ENCODE data around the gene FTO.

FTO gene

DNA sequence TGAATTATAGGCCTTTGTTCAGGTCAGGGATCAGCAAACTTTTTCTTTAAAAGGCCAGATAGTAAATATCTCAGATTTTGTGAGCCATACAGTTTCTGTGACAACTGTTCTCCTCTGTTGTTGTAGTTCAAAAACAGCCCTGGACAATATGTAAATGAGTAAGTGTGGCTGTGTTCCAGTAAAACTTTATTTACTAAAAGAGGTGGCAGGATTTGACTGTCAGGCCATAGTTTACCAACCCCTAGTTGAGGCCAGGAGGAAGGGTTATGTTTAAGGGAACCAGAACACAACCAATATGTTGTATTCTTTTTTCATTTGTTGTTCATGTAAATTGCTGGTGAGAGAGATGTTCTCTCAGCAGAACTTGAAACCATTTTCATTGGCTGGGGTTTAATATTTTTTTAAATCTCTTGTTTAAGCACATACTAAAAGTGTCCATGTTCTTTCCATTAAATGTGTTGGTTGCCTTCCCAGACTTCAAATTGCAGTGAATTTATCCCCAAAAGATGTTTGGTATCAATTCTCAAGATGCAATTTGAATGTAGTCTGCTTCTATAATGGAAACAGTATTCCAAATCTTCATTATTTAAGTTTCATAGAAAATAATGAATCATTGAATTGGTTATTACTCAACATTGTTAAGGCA is 260.3 kb downstream of the FTO start:
- no peaks in the 10 kb centered on the region for H3K4me1 Mint-ChIP-seq
- no peak overlapping the region for H3K27ac Mint-ChIP-seq
- H3K4me3 Mint-ChIP-seq: no peak overlapping the region
- no peaks in the 10 kb centered on the region for H3K9me3 Mint-ChIP-seq
- H3K36me3 Mint-ChIP-seq: peaks cover 4% of the 10 kb centered on the region
- no peaks in the 10 kb centered on the region for H3K27me3 Mint-ChIP-seq

DNA sequence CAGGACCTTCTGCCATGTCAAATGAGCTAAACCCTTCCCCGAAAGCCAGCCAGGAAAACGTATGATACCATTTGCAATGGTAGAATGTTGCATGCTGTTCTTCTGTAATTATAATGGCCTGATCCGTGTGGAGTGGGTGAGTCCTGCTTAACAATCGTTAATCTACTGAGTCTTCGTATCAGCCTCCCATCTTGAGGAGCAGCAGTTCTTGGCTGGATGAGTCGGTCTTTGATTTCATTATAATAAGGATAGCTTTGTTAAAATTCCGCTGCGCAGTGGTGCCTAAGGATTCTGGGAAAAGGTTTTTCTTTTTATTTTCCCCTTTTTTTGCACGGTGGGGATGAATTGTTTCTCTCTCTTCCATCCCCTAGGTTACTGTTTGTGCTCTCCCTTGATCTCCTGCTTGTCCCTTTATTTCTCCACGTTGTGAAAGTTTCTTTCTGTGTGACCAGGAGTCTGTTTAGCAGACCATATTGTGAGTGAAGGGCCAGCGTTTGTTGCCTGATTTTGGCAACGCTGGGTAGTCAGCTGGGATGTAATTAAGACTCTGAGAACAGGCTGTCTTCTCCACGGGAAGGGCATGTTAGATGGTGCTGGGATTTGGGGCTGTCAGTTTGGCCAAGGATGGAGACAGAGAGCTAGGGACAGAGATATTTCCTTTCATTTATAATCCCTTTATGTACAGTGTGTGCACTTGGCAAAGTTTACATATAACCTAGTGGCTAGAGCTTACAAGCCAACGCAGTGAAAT is 263.0 kb downstream of the FTO start:
- Mint-ChIP-seq H3K27ac (no peak overlapping the region), H3K9me3 (no peaks in the 10 kb centered on the region), H3K36me3 (peaks cover 4% of the 10 kb centered on the region)

DNA sequence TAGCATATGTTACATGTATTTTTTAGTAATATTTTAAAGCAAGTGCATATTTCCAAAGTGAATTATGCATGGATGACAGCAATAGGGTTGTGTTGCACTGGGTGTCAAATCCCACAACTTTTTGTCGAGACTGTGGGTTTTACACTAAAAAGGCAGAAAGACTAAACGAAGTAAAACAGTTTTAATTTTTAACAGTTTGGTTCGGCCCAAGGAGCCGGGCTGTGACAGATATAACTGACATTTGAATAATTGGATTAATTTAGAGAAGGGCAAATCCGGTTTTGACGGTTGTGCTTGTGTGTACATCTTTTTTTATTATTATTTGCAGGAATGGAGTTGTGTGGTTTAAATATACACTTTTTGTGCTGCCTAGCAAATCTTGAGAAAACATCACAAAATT is 263.6 kb downstream of the FTO start:
- H3K27me3 Mint-ChIP-seq: no peaks in the 10 kb centered on the region
- no peak overlapping the region for H3K4me3 Mint-ChIP-seq
- no peaks in the 10 kb centered on the region for H3K9me3 Mint-ChIP-seq
- H3K36me3 Mint-ChIP-seq: peaks cover 4% of the 10 kb centered on the region
- no peak overlapping the region for H3K27ac Mint-ChIP-seq
- no peaks in the 10 kb centered on the region for H3K4me1 Mint-ChIP-seq

More for the DNA sequence above, 263.0 kb downstream of the FTO start:
- no peaks in the 10 kb centered on the region for H3K27me3 Mint-ChIP-seq
- H3K4me3 Mint-ChIP-seq: no peak overlapping the region
- H3K4me1 Mint-ChIP-seq: no peaks in the 10 kb centered on the region

DNA sequence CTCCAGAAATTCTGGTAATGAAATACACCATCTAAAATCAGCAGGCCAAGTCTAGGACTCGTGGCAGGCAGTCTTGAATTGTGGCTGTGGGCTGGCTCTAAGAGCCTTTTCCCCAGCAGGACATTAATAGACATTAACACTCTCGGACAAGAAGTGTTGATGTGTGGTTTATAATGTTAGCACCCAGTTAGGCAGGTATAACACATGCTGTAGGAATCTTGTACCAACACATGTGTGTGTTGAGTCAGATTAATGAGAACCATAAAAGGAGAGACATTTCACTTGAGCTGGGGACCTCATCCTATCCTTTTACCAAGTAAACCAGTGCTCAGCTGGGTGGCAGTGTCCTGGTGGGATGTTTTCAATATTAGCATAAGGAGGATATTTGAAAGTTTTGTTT is 264.5 kb downstream of the FTO start:
- Mint-ChIP-seq H3K27ac (no peak overlapping the region), H3K9me3 (no peaks in the 10 kb centered on the region), H3K4me3 (no peak overlapping the region), H3K4me1 (no peaks in the 10 kb centered on the region), H3K27me3 (no peaks in the 10 kb centered on the region), H3K36me3 (peaks cover 4% of the 10 kb centered on the region)

DNA sequence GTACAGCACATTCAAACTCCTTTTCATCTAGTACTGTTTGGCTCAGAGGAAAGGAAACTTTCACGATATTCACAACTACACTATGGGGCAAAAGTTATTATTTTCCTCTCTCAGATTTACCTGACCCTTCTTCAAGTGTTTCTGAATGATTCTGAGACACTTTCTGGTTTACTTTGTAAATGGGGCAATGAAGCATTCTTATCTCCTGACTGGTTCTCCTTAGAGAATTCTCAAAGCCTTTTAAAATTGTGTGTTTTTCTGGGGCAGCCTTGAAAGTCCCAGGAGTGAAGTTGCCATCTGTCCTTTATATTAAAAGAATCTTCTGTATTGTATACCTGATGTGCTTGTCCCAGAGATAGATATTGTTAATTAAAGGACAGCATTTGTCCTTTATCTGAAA is 264.9 kb downstream of the FTO start:
- Mint-ChIP-seq H3K36me3 (peaks cover 4% of the 10 kb centered on the region), H3K27me3 (no peaks in the 10 kb centered on the region), H3K4me1 (no peaks in the 10 kb centered on the region), H3K4me3 (no peak overlapping the region), H3K27ac (no peak overlapping the region), H3K9me3 (no peaks in the 10 kb centered on the region)

DNA sequence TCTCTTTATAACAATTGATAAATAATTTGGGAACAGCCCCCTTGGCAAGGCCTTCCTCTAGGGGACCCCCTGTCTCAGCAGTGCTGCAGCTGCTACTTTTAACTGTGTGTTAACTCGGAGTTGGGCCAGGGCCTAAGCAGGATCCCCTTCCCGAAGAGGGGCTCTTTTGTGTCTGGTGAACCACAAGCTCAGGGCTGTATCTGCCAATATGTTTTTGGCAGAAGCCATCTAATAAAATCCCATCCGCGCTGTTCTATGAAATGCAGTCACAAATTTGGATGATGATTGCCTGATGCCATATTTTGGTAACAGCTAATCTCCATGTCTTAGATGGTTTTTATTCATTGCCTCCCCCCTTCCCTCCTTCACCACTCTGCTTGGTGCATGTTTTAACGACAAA is 267.7 kb downstream of the FTO start:
- Mint-ChIP-seq H3K4me1 (no peaks in the 10 kb centered on the region), H3K4me3 (no peak overlapping the region), H3K27me3 (no peaks in the 10 kb centered on the region), H3K36me3 (peaks cover 2% of the 10 kb centered on the region), H3K27ac (no peak overlapping the region), H3K9me3 (no peaks in the 10 kb centered on the region)

DNA sequence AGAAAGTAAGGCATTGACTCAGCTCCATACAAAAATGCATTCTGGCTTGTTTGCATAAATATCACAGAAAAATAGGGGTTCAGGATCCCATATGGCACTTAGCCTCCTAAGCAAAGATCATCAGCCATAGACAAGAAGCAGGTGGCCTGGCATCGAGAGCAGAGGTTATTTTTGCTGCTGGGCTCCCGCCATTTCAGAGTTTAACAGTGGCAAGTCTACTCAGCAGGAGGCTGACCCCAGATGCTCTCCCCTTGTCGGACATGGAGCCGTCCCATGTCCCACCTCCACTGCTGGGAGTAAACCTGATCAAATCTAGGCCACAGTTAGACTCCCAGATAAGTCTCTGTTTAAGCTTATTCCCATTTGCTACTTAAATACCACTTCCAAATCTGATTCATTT is 269.1 kb downstream of the FTO start:
- Mint-ChIP-seq H3K27ac (no peak overlapping the region), H3K27me3 (no peaks in the 10 kb centered on the region), H3K4me1 (no peaks in the 10 kb centered on the region), H3K9me3 (no peaks in the 10 kb centered on the region), H3K4me3 (no peak overlapping the region), H3K36me3 (no peaks in the 10 kb centered on the region)

DNA sequence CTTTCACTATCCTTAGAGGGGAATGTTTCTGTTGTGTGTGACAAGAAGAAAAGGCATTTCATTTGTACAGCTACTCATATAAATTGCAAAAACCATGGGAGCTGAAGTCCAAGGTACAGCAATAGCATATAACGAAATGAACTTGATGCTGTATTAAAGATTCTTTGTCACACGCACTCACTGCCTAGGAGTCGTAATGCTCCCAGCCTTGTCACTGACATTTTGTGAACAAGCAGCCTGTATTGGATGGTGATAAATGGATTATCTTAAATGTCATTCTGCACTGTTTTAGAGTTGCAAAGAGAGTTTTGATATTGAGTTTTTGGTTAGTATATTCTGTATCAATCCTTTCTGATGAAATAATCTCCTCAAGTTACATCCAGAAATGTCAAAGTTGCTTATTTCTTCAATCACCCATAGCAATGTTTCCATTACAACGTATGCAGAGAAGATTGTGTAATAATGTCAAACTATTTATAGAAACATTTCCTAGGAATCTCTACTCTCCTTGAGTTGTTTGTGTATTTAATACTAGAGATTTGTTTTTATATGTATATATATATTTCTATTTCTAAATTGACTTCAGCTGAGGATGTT is 270.6 kb downstream of the FTO start:
- Mint-ChIP-seq H3K4me3 (no peak overlapping the region), H3K27me3 (no peaks in the 10 kb centered on the region), H3K9me3 (no peaks in the 10 kb centered on the region), H3K4me1 (no peaks in the 10 kb centered on the region), H3K36me3 (no peaks in the 10 kb centered on the region), H3K27ac (no peak overlapping the region)

DNA sequence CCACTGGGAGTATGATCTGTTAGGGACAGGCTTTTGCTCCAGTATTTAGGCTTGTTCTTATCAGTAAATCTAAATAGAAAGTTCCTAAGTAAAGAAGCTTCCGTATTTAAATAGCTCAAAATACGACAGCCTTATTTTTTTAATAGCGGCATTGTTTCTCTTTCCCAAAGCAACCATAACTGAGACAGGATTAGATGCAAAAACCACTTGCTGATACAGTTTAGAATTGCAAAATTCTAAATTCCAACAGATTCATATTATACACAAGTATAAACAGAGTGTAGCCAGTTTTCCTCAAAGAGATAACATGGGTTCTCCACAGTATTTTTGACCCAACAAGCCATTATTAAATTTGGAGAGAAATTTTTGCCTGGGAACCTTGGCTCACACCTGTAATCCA is 276.7 kb downstream of the FTO start:
- Mint-ChIP-seq H3K9me3 (no peaks in the 10 kb centered on the region), H3K4me3 (no peak overlapping the region), H3K4me1 (no peaks in the 10 kb centered on the region), H3K36me3 (peaks cover 5% of the 10 kb centered on the region), H3K27ac (no peak overlapping the region), H3K27me3 (no peaks in the 10 kb centered on the region)

DNA sequence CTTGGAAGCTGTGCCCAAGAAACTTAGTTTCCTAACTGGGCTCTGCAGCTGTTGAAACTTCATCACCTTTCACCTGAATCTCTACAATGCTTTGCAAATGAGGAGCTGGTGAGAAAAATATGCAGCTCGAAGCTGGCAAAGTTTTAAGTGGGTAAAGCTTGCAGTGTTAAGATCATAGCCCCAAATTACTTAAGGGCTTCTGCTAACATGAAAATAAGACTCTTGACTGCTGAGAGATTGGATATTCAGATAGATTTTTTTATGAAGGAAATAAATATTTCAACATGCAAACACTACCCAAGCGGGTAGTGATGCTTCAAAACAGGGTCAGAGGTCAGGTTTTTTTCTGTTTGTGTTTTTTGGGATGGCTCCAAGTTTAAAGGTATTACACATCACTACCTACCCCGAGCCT is 278.7 kb downstream of the FTO start:
- Mint-ChIP-seq H3K27ac (no peak overlapping the region), H3K36me3 (peaks cover 7% of the 10 kb centered on the region), H3K4me1 (no peaks in the 10 kb centered on the region), H3K4me3 (no peak overlapping the region), H3K9me3 (no peaks in the 10 kb centered on the region), H3K27me3 (no peaks in the 10 kb centered on the region)

DNA sequence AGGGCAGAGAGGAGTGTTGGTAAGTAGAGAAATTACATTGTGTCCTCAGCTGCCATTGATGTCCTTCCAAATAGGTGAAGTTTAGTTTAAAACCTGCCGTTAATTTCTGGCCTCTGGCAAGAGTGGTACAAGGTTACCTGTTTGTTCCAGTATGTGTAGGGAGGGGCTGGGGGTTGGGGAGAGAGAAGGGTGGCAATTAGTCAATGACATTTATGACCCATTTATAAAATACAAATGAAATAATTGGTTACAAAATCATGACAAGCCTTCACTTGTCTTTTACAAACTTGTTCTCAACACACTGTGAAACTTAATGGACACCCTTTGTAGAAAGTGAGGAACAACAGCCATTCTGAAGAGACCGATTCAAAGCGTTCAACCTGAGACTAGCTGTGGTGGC is 281.0 kb downstream of the FTO start:
- Mint-ChIP-seq H3K27ac (no peak overlapping the region), H3K9me3 (no peaks in the 10 kb centered on the region), H3K4me3 (no peak overlapping the region), H3K36me3 (peaks cover 12% of the 10 kb centered on the region), H3K4me1 (no peaks in the 10 kb centered on the region), H3K27me3 (no peaks in the 10 kb centered on the region)

DNA sequence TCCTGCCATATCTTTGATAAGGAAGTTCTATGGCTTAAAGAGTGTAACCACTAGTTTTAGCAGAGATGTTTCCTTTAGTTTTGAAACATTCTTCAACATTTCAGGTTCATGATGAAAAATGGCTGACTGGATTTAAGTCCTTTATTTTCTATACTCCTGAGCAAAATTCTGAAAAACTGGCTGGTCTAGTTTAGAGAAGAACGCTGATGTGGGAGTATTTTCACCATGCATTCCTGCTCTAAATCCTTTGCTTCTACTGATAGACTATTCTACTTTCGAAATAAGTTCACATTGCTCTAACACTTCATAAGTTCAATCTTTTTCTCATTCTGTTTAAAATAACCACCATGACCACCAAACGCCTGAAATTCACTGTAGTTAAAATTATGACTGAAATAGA is 281.9 kb downstream of the FTO start:
- H3K9me3 Mint-ChIP-seq: no peaks in the 10 kb centered on the region
- no peak overlapping the region for H3K27ac Mint-ChIP-seq
- H3K36me3 Mint-ChIP-seq: peaks cover 9% of the 10 kb centered on the region
- H3K4me3 Mint-ChIP-seq: no peak overlapping the region
- no peaks in the 10 kb centered on the region for H3K27me3 Mint-ChIP-seq
- peaks cover 2% of the 10 kb centered on the region for H3K4me1 Mint-ChIP-seq

DNA sequence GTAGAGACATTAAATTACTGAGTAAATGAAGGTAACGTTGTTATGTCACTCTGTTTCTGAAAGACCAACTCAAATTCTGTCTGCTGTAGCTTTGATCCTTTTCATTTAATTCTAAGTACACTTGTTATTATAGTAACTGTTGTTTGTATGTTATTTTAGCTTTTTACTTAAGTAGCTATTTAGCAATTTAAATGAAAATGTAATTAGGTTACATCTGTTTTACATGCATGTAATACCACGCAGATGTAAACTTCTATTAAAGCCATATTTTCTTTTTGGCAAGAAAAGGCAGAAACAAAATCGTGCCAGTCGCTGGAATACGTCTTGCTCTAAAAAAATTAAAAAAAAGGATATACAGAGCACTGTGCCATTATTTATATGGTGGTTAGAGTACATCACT is 282.8 kb downstream of the FTO start:
- no peak overlapping the region for H3K4me3 Mint-ChIP-seq
- H3K27ac Mint-ChIP-seq: no peak overlapping the region
- peaks cover 9% of the 10 kb centered on the region for H3K36me3 Mint-ChIP-seq
- peaks cover 11% of the 10 kb centered on the region for H3K4me1 Mint-ChIP-seq
- H3K27me3 Mint-ChIP-seq: no peaks in the 10 kb centered on the region
- H3K9me3 Mint-ChIP-seq: no peaks in the 10 kb centered on the region

DNA sequence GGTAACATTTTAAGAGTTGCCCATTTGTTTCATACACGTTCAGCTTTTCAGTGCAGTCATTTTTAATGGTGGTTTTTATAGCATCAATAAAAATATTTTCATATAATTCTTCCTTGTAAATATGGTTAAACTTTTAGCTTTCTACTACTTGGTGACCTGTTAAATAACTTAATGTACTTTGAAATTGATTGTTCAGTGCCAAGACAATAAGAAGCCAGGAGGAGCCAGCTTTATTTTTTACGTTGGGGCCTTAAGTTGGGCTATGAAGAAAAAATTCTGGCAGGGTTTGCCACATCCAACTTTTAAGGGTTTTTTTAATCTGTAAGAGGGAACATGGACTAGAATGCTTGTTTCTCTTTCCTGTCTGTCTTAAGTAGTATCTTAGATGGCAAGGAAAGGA is 284.2 kb downstream of the FTO start:
- H3K4me3 Mint-ChIP-seq: no peak overlapping the region
- H3K4me1 Mint-ChIP-seq: peaks cover 16% of the 10 kb centered on the region
- no peaks in the 10 kb centered on the region for H3K9me3 Mint-ChIP-seq
- H3K27ac Mint-ChIP-seq: no peak overlapping the region
- H3K36me3 Mint-ChIP-seq: peaks cover 9% of the 10 kb centered on the region
- H3K27me3 Mint-ChIP-seq: no peaks in the 10 kb centered on the region

DNA sequence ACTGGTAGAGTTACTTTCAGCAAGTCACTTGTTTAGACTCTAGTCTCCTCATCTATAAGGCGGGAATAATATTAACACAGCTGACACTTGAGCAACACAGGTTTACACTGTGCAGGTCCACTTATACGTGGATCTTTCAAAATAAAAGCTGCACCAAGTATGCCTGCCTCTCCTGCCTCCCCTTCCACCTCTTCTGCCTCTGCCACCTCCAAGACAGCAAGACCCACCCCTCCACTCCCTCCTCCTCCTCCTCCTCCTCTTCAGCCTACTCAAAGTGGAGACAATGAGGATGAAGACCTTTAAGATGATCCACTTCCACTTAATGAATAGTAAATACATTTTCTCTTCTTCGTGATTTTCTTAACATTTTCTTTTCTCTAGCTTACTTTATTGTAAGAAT is 285.6 kb downstream of the FTO start:
- H3K27ac Mint-ChIP-seq: no peak overlapping the region
- no peaks in the 10 kb centered on the region for H3K9me3 Mint-ChIP-seq
- H3K27me3 Mint-ChIP-seq: no peaks in the 10 kb centered on the region
- peaks cover 16% of the 10 kb centered on the region for H3K4me1 Mint-ChIP-seq
- H3K4me3 Mint-ChIP-seq: no peak overlapping the region
- H3K36me3 Mint-ChIP-seq: peaks cover 9% of the 10 kb centered on the region

DNA sequence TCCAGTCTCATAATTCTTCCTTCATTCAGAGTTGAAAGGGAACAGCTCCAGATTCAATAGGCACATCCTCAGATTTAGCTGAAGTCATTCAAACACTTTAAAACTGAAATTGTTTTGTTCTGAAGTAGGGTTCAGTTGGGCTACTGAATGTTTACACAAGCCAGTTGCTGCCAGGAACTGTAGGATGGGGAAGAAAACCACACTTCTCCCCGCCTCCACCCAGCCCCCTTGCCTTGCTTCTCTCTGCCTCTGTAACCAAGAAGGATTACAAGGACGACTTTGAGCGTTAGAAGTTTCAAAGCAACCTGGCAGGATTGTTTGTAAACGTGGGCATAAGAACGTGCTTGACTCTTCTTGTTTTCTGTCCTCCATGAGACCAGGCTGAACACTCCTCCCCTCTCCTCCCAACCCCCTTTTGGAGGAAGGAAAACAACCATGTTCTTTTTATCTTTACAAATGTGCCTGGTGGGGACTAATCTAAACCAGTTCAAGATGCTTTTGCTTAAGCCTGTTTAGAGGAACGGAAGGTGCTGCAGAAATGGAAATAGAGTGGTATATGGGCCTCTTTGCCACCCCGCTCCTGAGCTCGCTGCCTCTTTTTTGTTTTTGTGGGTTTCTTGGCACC is 287.9 kb downstream of the FTO start:
- Mint-ChIP-seq H3K4me1 (peaks cover 16% of the 10 kb centered on the region), H3K27me3 (no peaks in the 10 kb centered on the region), H3K4me3 (no peak overlapping the region), H3K27ac (no peak overlapping the region), H3K36me3 (peaks cover 14% of the 10 kb centered on the region), H3K9me3 (no peaks in the 10 kb centered on the region)

Data from activated naive CD4-positive, alpha-beta T cell treated with anti-CD3 and anti-CD28 coated beads, Interleukin-2, amount 50 U/mL, for 24 hours (primary cell).